ENCODE data around the gene DTX4. TPM values are rescaled to one million over a fixed set of nuclear protein-coding genes. Genes with fewer than 3 reads are reported as not detected.

DTX4 gene
- total RNA-seq, 1 donor from 2014 or later: 42.0 TPM

DNA sequence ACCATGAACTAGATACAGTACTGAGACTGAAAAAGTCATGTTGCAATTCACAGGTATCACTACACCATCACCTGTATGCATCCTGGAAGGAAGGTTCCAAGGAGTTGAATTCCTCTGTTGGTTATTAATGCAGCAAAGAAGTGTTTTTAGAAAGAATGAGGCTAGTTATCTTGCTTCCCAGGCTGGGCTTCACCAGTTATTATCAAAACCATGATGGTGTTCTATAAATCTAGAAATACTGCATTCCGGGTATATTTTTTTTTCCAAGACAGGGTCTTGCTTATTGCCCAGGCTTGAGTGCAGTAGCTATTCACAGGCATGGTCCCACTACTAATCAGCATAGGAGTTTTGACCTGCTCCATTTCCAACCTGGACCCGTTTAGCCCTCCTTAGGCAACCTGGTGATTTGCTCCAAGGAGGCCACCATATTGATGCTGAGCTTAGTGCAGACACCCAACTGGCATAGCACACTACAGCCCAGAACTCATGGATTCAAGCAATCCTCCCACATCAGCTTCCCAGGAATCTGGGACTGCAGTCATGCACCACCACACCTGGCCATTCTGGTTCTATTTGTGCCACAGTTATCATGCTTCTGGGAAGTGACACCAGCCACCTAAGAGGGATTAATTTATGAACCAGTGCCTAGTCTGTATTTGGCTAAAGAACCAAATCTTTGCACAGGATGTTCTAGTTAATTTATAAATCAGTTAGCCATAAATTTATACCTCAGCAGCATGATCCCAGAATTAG is 42.4 kb downstream of the DTX4 start:
- FAIRE-seq (no peak), DNase-seq (ENCODE audit: low spot score in 2 of 2) (no peak)

DNA sequence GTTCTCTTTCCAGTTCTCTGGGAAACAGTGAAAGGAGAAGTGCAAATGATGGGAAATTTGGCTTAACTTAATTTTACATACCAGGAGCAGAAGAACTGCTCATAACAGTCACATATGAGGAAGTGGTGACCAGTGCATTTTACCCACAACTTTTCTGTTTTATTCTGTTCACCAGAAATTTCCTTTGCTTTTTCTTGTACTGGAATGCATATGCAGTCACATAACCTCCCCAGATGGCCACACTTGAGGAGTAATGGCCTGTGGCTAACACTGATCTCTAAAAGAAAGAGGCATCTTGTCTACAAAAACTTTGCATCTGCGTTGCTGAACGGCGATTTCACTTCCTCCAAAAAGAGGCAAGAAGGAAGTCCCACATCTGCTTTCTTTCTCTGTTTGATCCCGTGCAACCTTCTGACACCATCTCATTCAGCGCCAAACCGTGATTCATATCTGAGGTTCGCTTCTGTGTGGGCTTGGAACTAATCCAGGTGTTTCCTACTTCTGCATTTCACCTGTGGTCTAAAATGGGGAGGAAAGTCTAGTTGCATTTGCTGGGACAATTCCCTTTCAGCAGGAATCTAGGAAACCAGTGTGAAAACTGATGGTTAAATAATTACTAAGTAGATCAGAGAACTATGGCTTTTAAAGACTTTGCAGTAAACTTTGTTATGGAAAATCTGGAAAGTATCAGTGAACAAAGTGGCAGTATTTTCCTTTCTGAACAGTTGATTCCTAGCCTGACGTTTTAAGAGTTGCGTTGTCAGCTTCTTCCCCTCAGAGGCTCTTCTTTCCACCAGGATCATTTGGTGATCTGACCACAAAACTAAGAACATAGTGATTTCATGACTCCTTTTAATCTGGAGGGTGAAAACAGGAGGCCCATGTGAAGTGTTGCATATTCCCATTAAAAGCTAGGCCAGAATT is 45.0 kb downstream of the DTX4 start:
- DNase-seq (ENCODE audit: low spot score in 2 of 2): no peak
- FAIRE-seq: no peak

DNA sequence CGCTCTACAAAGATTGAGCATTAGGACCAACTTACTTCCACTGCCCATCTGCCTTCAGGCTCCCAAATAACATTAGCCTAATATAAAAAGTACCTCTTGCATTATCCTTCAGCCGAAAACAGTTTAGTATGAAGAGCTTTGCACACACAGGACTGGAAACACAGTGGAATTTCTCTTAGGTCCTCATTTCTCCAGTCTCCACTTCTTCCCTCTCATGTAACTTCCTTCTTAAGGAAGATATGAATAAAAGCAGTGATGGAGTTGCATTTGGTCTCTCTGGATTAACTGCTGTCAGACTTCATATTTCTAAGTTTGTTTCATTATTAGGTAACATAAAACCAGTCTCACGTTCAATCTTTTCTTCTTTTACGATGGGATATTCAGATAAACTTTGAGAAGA is 46.4 kb downstream of the DTX4 start:
- no peak for DNase-seq (ENCODE audit: low spot score in 2 of 2)
- FAIRE-seq: no peak

DNA sequence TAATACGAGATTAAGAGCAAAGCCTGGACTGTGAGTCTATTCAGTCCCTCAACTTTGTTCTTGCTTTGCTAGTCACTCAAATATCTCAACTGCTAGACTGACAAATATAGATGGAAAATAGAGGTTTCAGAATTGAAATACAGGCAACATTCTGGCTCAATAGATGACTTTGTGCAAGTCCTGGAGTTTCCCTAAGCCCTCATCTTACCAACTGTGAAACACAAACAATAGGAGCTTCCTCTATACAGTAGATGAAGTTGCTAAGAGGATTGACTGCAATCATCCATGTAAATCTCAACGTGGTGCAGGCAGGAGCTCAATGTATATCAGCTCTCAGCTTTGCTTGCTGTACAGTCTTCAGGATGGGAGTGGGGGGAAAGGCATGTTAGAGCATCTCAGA is 47.0 kb downstream of the DTX4 start:
- no peak for DNase-seq (ENCODE audit: low spot score in 2 of 2)
- no peak for FAIRE-seq

DNA sequence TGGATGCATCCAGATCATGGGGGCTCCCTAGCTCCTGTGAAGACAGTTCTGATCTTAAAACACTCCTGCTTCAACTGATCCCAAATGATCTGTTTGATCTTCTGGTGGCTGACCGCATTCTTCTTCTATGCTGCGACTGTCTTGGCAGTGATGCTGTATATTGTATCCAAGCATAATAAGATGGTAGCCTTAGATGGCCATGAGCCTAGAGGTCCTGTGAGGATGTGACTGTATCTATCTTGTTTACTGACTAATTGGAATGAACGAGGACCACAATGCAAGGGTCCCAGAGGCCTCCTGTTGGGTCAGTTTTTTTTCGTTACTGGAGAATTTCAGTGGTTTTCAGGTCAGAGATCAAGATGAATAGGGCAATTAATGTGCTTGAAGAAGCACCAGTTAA is 47.9 kb downstream of the DTX4 start:
- no peak for FAIRE-seq

DNA sequence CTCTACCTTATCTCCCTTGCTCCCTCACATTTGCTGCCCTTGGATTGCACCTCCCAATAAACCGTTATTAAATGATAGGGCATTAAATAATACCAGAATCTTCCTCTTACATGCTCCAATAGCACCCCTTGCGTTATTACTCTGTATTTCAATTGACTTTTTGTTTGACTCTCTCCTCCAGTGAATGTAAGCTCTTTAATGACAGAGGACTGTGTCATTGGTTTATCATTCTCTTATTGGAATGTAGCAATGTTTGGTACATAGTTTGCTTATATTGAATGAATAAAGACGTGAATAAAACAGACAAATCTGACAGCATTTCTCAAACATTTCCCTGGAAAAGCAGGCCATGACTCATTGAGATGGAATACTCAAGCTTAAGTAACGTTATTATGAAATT is 49.5 kb downstream of the DTX4 start:
- FAIRE-seq (no peak), DNase-seq (ENCODE audit: low spot score in 2 of 2) (no peak)

More for the DNA sequence above, 47.9 kb downstream of the DTX4 start:
- no peak for DNase-seq (ENCODE audit: low spot score in 2 of 2)

DNA sequence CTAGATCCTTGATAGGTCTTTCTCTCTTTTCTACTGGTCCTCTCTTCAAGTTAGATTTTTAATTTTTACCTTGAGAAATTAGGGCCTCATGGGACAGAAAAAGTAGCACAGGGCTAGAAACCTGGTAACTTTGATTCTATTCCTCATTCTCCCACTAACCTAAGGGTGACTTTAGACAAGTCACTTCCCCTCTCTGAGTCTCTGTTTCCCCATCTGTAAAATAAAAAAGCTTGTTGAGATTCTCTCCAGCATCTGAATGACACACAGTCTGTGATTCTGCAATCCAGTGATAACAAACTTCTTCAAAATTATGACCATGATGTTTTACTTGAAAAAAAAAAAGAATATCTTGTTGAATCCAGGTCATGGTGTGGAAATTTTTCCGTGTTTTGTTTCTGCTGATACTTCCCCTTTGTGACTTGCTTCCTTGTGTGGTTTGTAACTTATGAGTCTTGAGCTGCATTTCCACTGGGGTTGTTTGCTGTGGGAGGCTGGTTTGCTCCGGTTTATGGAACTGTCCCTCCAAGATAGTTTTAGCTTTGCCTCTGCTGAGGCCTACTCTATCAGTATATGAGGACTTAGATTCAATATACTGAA is 50.6 kb downstream of the DTX4 start:
- no peak for FAIRE-seq
- DNase-seq (ENCODE audit: low spot score in 2 of 2): no peak

DNA sequence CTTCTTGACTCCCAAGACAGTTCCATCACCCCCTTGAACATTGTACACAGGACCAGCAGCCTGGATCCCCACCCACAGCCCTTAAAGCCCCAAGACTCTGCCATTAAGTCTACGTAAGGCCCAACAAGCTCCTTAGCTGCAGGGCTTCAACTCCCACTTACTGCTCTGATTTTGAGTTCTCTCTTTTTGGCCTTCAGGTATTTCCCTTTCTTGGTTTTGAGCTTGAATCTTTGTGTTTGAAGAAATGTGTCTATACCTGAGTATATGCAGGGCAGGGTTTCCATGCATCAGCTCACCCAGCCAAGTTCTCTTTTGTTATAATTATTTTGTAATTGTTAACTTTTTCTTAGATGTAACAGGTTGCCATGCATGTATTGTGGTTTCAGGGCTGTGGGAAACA is 51.2 kb downstream of the DTX4 start:
- FAIRE-seq: no peak

DNA sequence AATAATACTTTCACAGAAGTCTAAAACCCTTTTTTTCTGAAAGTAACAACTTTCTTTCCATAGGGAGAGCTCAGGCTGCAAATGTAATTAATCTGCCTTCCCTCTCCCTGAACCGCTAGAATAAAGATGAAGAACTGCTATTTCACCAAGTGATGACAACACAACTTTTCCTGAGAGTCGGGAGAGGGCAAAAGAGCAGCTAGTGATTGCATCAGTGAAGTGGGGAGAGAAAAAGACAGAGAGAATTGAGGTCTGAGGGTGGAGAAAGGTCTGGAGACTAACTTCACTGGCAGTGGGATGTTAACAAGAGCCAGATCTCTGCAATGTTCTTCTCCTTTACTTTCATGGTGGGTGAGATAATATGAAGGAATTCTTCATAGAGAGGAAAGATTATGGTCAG is 51.7 kb downstream of the DTX4 start:
- DNase-seq (ENCODE audit: low spot score in 2 of 2) (no peak), FAIRE-seq (no peak)

More for the DNA sequence above, 51.2 kb downstream of the DTX4 start:
- DNase-seq (ENCODE audit: low spot score in 2 of 2): no peak

DNA sequence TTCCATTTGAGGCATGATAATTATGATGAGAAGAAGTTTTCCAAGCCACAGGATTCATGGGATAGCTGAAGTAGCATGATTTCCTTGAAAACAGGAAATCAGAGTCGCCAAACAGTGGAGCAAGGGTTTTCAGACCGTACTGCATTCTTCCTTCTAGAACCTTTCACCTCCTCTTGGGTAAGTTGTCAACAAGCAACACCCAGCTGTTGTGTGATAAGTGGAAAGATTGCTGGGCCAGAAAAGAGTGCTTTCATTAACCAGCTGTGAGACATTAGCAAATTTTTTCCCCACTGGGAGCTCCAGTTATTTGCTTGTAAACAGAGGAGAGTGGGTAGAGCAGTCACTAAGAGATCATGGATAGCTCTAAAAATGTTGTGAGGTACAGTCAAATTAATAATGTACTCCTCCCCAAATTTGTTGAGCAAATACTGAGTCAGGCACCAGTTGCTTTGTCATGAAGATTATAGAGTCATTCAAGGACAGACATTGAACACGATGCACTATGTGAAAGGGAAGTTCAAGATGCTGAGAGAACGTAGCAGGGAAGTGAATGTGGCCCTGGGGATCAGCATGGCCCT is 52.5 kb downstream of the DTX4 start:
- FAIRE-seq (no peak), DNase-seq (ENCODE audit: low spot score in 2 of 2) (no peak)

DNA sequence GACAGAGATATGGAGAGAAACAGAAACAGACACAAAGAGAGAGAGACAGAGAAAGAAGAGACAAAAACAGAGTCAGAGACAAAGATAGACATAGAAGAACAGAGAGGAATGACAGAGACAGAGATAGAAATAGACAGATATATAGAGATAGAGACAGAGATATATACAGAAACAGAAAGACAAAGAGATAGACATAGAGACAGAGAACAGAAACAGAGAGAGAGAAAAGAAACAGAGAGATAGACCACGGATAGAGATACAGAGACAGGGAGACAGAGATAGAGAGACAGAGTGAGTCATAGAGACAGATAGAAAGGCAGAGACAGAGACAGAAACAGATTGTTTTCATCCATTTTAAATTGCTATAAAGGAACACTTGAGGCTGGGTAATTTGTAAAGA is 53.1 kb downstream of the DTX4 start:
- DNase-seq (ENCODE audit: low spot score in 2 of 2) (no peak), FAIRE-seq (no peak)

DNA sequence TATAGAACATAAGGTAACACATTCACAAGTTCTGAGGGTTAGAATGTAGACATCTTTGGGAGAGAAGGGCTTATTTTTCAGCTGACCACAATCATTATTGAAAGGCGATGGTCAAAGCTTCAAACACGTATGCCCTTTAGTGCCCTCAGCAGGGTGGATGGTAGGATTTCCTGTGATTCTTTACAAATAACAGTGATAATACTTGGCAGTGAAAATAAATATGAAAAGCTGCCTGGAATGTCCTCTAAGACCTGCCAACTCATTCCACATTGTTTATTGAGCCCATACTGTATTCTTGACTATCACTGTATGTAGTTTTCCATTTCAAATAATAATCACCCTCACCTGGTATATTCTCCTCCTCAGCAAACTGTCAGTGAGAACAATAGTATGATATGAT is 54.5 kb downstream of the DTX4 start:
- FAIRE-seq: no peak
- DNase-seq (ENCODE audit: low spot score in 2 of 2): no peak

DNA sequence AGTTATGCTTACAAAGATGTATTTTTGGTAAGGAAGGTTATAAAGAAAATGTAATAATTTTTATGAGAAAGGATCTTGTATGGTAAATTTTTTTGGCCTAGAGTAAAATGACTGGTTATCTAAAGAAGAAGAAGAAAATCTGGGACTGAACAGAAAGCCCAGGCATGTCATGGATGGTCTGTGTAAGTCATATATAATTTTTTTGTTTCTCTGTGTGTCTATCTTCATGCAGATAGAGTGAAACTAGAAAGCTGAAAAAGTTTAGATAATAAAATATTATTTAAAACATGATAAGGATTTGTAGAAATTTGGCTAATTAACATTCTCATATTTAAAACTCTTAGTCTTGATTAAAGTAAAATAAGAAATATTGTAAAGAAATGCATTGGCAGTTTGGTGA is 68.4 kb downstream of the DTX4 start:
- FAIRE-seq: no peak
- DNase-seq (ENCODE audit: low spot score in 2 of 2): no peak

DNA sequence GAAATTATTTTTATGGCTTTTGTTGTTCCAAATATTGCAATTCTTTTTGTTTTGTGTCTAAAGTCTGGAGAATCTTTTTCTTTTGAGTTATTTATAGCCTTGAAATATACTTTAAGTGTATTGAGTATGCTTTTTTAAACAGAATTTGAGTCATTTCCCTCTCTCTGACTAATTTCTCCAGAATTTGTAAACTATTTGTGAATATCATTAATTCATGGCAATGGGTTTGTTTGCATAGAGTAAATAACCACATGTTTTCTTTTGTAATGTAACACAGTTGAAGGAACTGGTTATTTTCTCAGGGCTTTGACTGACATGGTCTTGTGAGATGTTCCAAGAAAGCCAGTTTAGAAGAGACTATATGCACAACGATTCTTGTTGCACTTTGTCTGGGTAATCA is 71.7 kb downstream of the DTX4 start:
- DNase-seq (ENCODE audit: low spot score in 2 of 2) (no peak), FAIRE-seq (no peak)

DNA sequence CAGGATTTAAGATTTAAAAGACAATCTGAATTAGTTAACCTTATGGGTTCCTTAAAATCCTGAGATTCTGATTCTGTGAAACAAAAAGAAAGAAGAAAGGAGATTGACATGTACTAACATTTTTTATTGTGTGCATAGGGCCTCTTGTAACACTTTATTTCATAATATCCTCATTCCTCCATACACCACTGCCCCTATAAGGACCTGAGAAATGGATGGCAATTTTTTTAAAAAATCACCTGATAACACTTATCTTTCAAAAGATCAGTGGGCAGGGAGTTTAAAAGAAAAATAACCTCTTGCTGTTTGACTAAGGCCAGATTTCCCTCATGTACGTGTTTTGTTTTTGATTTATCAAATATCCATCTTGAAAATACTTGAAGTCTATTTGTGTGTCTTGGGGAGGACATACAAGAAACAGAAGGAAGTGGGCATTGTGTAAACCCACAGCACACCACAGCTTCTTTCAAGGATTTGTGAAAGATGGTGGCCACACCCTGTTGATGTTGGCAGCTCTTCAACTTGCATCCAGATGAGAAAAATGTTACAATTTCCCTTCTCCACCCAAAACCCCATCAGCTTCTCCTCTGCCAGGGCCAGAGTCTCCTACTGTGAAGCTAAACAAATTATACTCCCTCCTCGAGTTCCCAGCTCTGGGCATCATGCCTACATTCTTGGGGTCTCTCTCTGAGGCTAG is 75.7 kb downstream of the DTX4 start:
- no peak for DNase-seq (ENCODE audit: low spot score in 2 of 2)
- no peak for FAIRE-seq

DNA sequence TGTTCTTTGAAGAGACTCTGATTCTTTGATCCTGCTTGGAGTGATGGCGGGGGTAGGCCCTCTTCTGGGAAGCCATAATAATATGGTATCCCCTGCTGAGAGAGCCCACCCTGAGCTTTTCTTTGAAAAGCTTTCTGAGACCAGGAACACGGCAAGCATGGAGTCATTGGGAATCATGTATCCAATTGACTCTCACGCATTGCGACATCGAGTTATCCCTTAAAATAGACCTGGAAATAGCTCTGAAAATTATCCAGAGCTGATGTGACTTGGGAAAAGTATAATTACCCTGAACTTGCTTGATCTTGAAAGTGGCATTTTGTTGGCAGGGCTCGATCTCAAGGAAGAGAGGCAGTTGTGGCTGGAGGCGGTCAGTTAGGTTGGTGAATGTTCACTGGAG is 77.6 kb downstream of the DTX4 start:
- no peak for FAIRE-seq
- no peak for DNase-seq (ENCODE audit: low spot score in 2 of 2)

DNA sequence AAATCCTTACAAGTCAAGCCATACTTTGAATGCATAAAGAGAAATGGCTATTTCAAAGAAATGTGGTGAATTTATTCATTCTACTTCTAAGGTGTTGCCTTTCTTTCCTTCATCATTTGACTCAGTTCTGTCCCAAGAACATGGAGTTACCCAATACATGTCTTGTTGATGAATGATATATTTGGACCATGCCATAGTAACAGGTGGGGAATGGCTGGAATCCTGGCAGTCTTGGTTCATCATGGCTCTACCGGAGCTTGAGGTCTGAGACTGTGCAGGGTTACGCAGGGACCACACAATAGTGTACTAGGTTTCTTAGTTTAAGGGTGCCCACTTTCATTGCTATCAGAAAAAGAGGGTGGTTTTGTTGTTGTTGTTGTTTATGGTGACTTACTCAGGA is 81.1 kb downstream of the DTX4 start:
- FAIRE-seq: no peak
- DNase-seq (ENCODE audit: low spot score in 2 of 2): no peak

DNA sequence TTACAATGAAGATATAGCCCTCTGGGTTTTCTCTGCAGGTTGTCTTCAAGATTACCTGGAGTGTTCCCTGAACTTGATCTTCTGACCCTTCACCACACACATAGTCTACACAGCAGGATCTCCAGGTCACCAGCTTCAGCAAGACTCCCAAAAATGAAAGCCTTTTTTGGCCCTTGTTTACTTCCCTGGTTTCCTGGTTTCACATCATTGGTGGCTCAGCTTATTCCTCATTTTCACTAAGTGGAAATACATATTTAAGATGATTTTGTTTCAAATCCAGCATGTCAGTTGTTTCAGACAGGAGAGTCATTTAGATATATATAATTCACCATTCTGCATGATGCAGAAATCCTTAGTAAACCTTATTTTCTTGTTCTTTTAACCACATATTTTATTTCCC is 82.4 kb downstream of the DTX4 start:
- FAIRE-seq: no peak
- no peak for DNase-seq (ENCODE audit: low spot score in 2 of 2)

DNA sequence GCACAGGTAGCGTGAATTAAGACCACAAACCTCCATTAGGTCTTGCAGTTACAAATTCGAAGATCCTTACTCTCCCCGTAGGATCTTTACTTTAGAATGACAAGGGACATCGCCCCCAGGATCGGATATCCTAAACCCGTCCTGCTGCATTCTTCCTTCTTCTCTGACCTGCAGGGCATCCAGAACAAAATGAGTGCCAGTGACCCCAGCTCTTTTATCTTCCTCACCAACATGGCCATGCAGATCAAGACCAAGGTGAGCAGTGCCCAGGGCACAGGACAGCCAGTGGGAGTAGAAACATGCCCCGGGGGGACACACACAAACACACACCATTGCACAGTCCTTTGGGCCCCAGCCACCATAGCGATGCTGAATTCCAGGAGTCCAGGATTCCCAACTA is 83.3 kb downstream of the DTX4 start:
- DNase-seq (ENCODE audit: low spot score in 2 of 2): no peak
- FAIRE-seq: no peak

All from frontal cortex (tissue), 4 donors.